Endothelial cell (in vitro differentiated cells): Measurements from ENCODE around the gene PKN3. TPM values are rescaled to one million over a fixed set of nuclear protein-coding genes. Genes with fewer than 3 reads are reported as not detected.

Source experiments
- DNase-seq: peaks from one replicate; pipeline ENCODE4 v3.0.0; 2021; ENCODE audit warnings: low spot score
- H3K27ac Mint-ChIP-seq: one replicate; pipeline ENCODE4 v1.8.0; 2021; ENCODE audit warnings: mixed read lengths, inconsistent platforms; ENCODE audit not compliant: unreplicated experiment
- H3K27me3 Mint-ChIP-seq: one replicate; pipeline ENCODE4 v1.8.0; 2021; ENCODE audit warnings: mild to moderate bottlenecking, moderate library complexity, mixed read lengths, inconsistent platforms; ENCODE audit not compliant: unreplicated experiment
- H3K36me3 Mint-ChIP-seq: one replicate; pipeline ENCODE4 v1.8.0; 2021; ENCODE audit warnings: mild to moderate bottlenecking, low read depth, mixed read lengths, inconsistent platforms; ENCODE audit not compliant: unreplicated experiment
- H3K4me1 Mint-ChIP-seq: one replicate; pipeline ENCODE4 v1.8.0; 2021; ENCODE audit warnings: mild to moderate bottlenecking, mixed read lengths, inconsistent platforms; ENCODE audit not compliant: unreplicated experiment
- H3K4me3 Mint-ChIP-seq: one replicate; pipeline ENCODE4 v1.8.0; 2021; ENCODE audit warnings: mild to moderate bottlenecking, mixed read lengths, inconsistent platforms; ENCODE audit not compliant: unreplicated experiment
- H3K9me3 Mint-ChIP-seq: one replicate; pipeline ENCODE4 v1.8.0; 2021; ENCODE audit warnings: mixed read lengths, inconsistent platforms; ENCODE audit not compliant: unreplicated experiment
- total RNA-seq: library from RNA; stranded (reverse); fragmentation: NEBNext Ultra II Directional; extraction: Animal tissue kit (Norgen Biotek cat#: 25700); gene quantifications from one replicate; pipeline ENCODE4 v1.2.1, GENCODE V29; 2021; ENCODE audit not compliant: unreplicated experiment
- TF ChIP-seq, protein P1 (sequence below): fragments of 200-600 bp; sonication (generic); IDR thresholded peaks from one replicate; pipeline ENCODE4 v1.5.0; 2021; ENCODE audit warnings: antibody characterized with exemption; ENCODE audit not compliant: unreplicated experiment

PKN3 gene
- total RNA-seq, 1 donor from 2014 or later = 14.7 TPM

DNA sequence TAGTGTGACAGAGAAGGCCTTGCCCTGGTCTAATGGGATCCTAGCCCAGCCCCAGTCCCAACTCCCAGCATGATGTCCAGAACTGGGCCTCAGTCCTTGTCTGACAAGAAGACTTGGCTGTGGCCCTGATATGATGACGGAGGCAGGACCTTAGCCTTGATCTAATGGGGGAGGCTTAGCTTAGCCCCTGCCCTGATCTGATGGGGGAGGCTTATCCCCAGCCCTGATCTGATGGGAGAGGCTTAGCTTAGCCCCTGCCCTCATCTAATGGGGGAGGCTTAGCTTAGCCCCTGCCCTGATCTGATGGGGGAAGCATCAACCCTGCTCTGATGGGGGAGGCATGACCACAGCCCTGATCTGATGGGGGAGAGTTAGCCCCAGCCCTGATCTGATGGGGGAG, 3.7 kb downstream of the PKN3 start:
- Mint-ChIP-seq H3K4me3 (no peak overlapping the region), H3K27ac (no peak overlapping the region), H3K4me1 (no peaks in the 10 kb centered on the region), H3K36me3 (no peaks in the 10 kb centered on the region), H3K27me3 (peaks cover 3% of the 10 kb centered on the region), H3K9me3 (no peaks in the 10 kb centered on the region)
- no peak for DNase-seq
- TF ChIP-seq, protein P1, sequence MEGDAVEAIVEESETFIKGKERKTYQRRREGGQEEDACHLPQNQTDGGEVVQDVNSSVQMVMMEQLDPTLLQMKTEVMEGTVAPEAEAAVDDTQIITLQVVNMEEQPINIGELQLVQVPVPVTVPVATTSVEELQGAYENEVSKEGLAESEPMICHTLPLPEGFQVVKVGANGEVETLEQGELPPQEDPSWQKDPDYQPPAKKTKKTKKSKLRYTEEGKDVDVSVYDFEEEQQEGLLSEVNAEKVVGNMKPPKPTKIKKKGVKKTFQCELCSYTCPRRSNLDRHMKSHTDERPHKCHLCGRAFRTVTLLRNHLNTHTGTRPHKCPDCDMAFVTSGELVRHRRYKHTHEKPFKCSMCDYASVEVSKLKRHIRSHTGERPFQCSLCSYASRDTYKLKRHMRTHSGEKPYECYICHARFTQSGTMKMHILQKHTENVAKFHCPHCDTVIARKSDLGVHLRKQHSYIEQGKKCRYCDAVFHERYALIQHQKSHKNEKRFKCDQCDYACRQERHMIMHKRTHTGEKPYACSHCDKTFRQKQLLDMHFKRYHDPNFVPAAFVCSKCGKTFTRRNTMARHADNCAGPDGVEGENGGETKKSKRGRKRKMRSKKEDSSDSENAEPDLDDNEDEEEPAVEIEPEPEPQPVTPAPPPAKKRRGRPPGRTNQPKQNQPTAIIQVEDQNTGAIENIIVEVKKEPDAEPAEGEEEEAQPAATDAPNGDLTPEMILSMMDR = no peak

- Mint-ChIP-seq H3K27ac (no peak overlapping the region), H3K27me3 (peaks cover 3% of the 10 kb centered on the region), H3K4me1 (no peaks in the 10 kb centered on the region), H3K4me3 (no peak overlapping the region), H3K36me3 (no peaks in the 10 kb centered on the region), H3K9me3 (no peaks in the 10 kb centered on the region)
- DNase-seq = no peak
- TF ChIP-seq, protein P1 = no peak
Measured at GRCh38 chr9:128706671-128707381, 4.5 kb downstream of the PKN3 start.

GRCh38 chr9:128707446-128707845, 5.1 kb downstream of the PKN3 start:
- Mint-ChIP-seq H3K9me3 (no peaks in the 10 kb centered on the region), H3K27me3 (no peaks in the 10 kb centered on the region), H3K4me3 (no peak overlapping the region), H3K27ac (no peak overlapping the region), H3K4me1 (no peaks in the 10 kb centered on the region), H3K36me3 (peaks cover 4% of the 10 kb centered on the region)
- TF ChIP-seq, protein P1 = no peak
- DNase-seq = no peak

DNA sequence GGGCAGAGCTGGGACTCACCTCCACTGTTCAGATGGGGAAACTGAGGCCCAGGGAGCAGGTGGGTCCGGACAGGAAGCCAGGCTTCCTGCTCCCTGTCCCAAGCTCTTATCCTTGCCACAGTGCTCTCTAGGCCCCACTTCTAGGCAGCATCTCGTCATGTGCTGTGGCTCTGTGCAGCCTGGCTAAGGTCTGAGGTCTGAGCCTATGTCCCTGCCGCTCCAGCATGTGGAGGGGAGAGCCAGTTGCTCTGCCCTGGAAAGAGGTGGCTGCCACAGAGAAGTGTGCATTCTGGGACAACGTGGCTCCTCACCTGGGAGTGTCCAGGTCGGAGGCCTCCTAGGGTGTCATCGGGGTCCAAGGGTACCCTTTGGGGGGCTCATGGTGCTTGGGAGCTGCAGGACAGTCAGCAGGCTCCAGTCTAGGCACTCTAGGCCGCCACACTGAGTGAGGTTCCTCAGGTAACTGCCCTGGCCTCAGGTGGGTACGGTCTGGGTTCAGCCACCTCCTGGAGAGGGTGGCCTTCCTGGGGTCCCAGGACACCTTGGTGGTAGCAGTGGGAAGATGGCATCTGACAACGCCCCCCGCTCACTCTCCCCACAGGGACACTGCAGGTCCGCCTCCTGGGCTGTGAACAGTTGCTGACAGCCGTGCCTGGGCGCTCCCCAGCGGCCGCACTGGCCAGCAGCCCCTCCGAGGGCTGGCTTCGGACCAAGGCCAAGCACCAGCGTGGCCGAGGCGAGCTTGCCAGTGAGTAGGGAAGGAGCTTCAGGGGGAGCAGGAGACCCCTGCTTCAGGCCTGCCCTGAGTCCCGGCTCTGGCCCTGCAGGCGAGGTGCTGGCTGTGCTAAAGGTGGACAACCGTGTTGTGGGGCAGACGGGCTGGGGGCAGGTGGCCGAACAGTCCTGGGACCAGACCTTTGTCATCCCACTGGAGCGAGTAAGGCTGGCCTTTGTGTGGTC, 10.4 kb downstream of the PKN3 start:
- TF ChIP-seq, protein P1 = no peak
- Mint-ChIP-seq H3K4me1 (no peaks in the 10 kb centered on the region), H3K27ac (peak overlapping the region; percentile 50), H3K27me3 (peaks cover 7% of the 10 kb centered on the region), H3K4me3 (no peak overlapping the region), H3K36me3 (peaks cover 7% of the 10 kb centered on the region), H3K9me3 (no peaks in the 10 kb centered on the region)
- no peak for DNase-seq

DNA sequence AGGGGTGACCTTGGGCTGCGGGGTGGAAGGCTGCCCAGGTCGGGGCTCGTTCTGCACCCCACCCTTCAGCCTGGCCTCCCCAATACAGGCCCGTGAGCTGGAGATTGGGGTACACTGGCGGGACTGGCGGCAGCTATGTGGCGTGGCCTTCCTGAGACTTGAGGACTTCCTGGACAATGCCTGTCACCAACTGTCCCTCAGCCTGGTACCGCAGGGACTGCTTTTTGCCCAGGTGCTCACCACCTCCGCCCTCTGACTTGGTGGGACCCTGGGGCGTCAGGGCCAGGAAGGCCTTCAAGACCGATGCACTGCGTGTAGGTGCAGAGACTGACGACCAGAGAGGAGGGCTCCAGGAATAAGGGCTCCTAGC, 11.1 kb downstream of the PKN3 start:
- DNase-seq = no peak
- H3K9me3 Mint-ChIP-seq = no peaks in the 10 kb centered on the region
- no peak overlapping the region for H3K27ac Mint-ChIP-seq
- TF ChIP-seq, protein P1 = no peak
- H3K27me3 Mint-ChIP-seq = peaks cover 7% of the 10 kb centered on the region
- H3K36me3 Mint-ChIP-seq = peaks cover 7% of the 10 kb centered on the region
- H3K4me3 Mint-ChIP-seq = no peak overlapping the region
- no peaks in the 10 kb centered on the region for H3K4me1 Mint-ChIP-seq
